HG03442 (cell line): ENCODE results near the gene SPIB.
"Not testable (repeated sequence)": the region's sequence is repeated elsewhere in the genome, so short reads cannot be mapped to it uniquely, and the experiment has no call there.

Experiments used
- ATAC-seq: cut with Tn5 transposase; IDR thresholded peaks from one replicate; pipeline ENCODE4 v1.9.1; 2021; ENCODE audit warnings: mild to moderate bottlenecking, moderate library complexity; ENCODE audit not compliant: unreplicated experiment

SPIB gene

GRCh38 chr19:50390952-50391351 lies 27.8 kb upstream of the SPIB start:
- not testable (repeated sequence) for ATAC-seq

- no peak for ATAC-seq
Observed at GRCh38 chr19:50392759-50393158, 26.0 kb upstream of the SPIB start.

GRCh38 chr19:50393589-50393988 lies 25.1 kb upstream of the SPIB start:
- ATAC-seq: no peak

- ATAC-seq: no peak
Observed at GRCh38 chr19:50394017-50394416, 24.7 kb upstream of the SPIB start.

GRCh38 chr19:50398675-50399367 lies 19.9 kb upstream of the SPIB start:
- ATAC-seq: no peak

GRCh38 chr19:50399368-50399745 lies 19.4 kb upstream of the SPIB start:
- ATAC-seq: no peak

- ATAC-seq: no peak
Observed at GRCh38 chr19:50401605-50402450, 16.9 kb upstream of the SPIB start.

- no peak for ATAC-seq
Observed at GRCh38 chr19:50402544-50403301, 16.0 kb upstream of the SPIB start.

- no peak for ATAC-seq
Observed at GRCh38 chr19:50406156-50406820, 12.4 kb upstream of the SPIB start.

GRCh38 chr19:50406829-50407228 lies 11.9 kb upstream of the SPIB start:
- no peak for ATAC-seq

GRCh38 chr19:50409347-50409746 lies 9.4 kb upstream of the SPIB start:
- no peak for ATAC-seq

GRCh38 chr19:50410109-50410508 lies 8.6 kb upstream of the SPIB start:
- no peak for ATAC-seq

- ATAC-seq: no peak
Observed at GRCh38 chr19:50412419-50412818, 6.3 kb upstream of the SPIB start.

- no peak for ATAC-seq
Observed at GRCh38 chr19:50413096-50413495, 5.6 kb upstream of the SPIB start.

- no peak for ATAC-seq
Observed at GRCh38 chr19:50413531-50413930, 5.2 kb upstream of the SPIB start.

- ATAC-seq: peak; percentile 35
Observed at GRCh38 chr19:50414864-50415660, 3.7 kb upstream of the SPIB start.

GRCh38 chr19:50415661-50416033 lies 3.1 kb upstream of the SPIB start:
- ATAC-seq: peak; percentile 40

- ATAC-seq: no peak
Observed at GRCh38 chr19:50416034-50416977, 2.4 kb upstream of the SPIB start.
